GM12878 (cell line): ENCODE data around the gene ADPRHL1.
"Not testable (repeated sequence)": the region's sequence is repeated elsewhere in the genome, so short reads cannot be mapped to it uniquely, and the experiment has no call there.

Experiments
- CBX5 ChIP-seq: sonication (generic); IDR thresholded peaks from 2 replicates; pipeline ENCODE4 v1.6.1; 2016; ENCODE audit warnings: low read depth, moderate library complexity, mild to moderate bottlenecking, inconsistent platforms
- CREM ChIP-seq: IDR thresholded peaks from 2 replicates; pipeline ENCODE4 v1.6.1; 2014; ENCODE audit warnings: antibody characterized with exemption, low read depth
- ETV6 ChIP-seq, 2 experiments: fragments of 450-650 bp in 1 of 2; IDR thresholded peaks in 1 of 2; conservative IDR thresholded peaks in 1 of 2; 2 replicates each; pipeline ENCODE4 v1.6.1; 2014; ENCODE audit warnings: antibody characterized with exemption in 1 of 2, borderline replicate concordance in 1 of 2, low read depth in 1 of 2, mild to moderate bottlenecking in 1 of 2, moderate library complexity in 1 of 2
- EZH2 ChIP-seq: IDR thresholded peaks from 2 replicates; pipeline ENCODE4 v1.6.1; 2012; ENCODE audit warnings: low read depth, mild to moderate bottlenecking, control low read depth, inconsistent platforms, low read length, borderline replicate concordance; ENCODE audit not compliant: control insufficient read depth
- GATAD2B ChIP-seq: fragments of 450-650 bp; conservative IDR thresholded peaks from 2 replicates; pipeline ENCODE4 v1.6.1; 2017; ENCODE audit warnings: low read depth, mild to moderate bottlenecking, moderate library complexity
- NFXL1 ChIP-seq: fragments of 450-650 bp; IDR thresholded peaks from 2 replicates; pipeline ENCODE4 v1.6.1; 2017; ENCODE audit warnings: antibody characterized with exemption, mild to moderate bottlenecking, borderline replicate concordance
- NFYA ChIP-seq: IDR thresholded peaks from 2 replicates; pipeline ENCODE4 v1.6.1; 2011; ENCODE audit warnings: low read depth, mild to moderate bottlenecking, low read length, improper control_type of control experiment, borderline replicate concordance
- POLR2A ChIP-seq: IDR thresholded peaks from 2 replicates; pipeline ENCODE4 v1.6.1; 2011; ENCODE audit warnings: low read depth, mild to moderate bottlenecking, low read length
- SUZ12 ChIP-seq: fragments of 200-600 bp; sonication (generic); IDR thresholded peaks from one replicate; pipeline ENCODE4 v1.6.1; 2018; ENCODE audit warnings: antibody characterized with exemption, mild to moderate bottlenecking; ENCODE audit not compliant: unreplicated experiment
- ZNF274 ChIP-seq: IDR thresholded peaks from one replicate; pipeline ENCODE4 v1.8.0; 2011; ENCODE audit not compliant: insufficient read length, insufficient read depth
- ZZZ3 ChIP-seq: IDR thresholded peaks from 2 replicates; pipeline ENCODE4 v1.6.1; 2011; ENCODE audit warnings: low read depth; ENCODE audit not compliant: control insufficient read depth, insufficient read length
- TF ChIP-seq, protein P1 (sequence below), 3 experiments: IDR thresholded peaks in 2 of 3; conservative IDR thresholded peaks in 1 of 3; 2 replicates each; pipeline ENCODE4 v1.5.1; 2011; ENCODE audit warnings: low read depth in 3 of 3, low read length in 3 of 3, mild to moderate bottlenecking in 3 of 3, control low read depth in 2 of 3, moderate library complexity in 2 of 3, inconsistent platforms in 1 of 3, mixed read lengths in 1 of 3; ENCODE audit not compliant: control insufficient read depth in 2 of 3, insufficient read depth in 1 of 3; ENCODE audit errors: extremely low read depth in 1 of 3
- TF ChIP-seq, protein P2 (sequence below): fragments of 450-650 bp; IDR thresholded peaks from 2 replicates; pipeline ENCODE4 v1.6.1; 2017; ENCODE audit warnings: low read depth, mild to moderate bottlenecking, moderate library complexity

DNA sequence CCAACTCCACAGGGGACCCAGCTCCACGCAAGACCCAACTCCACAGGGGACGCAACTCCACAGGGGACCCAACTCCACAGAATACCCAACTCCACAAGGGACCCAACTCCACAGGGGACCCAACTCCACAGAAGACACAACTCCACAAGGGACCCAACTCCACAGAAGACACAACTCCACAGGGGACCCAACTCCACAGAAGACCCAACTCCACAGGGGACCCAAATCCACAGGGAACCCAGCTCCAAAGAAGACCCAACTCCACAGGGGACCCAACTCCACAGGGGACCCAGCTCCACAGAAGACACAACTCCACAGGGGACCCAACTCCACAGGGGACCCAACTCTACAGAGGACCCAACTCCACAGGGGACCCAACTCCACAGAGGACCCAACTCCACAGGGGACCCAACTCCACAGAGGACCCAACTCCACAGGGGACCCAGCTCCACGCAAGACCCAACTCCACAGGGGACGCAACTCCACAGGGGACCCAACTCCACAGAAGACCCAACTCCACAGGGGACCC lies 17.4 kb upstream of the ADPRHL1 start:
- TF ChIP-seq, protein P1, sequence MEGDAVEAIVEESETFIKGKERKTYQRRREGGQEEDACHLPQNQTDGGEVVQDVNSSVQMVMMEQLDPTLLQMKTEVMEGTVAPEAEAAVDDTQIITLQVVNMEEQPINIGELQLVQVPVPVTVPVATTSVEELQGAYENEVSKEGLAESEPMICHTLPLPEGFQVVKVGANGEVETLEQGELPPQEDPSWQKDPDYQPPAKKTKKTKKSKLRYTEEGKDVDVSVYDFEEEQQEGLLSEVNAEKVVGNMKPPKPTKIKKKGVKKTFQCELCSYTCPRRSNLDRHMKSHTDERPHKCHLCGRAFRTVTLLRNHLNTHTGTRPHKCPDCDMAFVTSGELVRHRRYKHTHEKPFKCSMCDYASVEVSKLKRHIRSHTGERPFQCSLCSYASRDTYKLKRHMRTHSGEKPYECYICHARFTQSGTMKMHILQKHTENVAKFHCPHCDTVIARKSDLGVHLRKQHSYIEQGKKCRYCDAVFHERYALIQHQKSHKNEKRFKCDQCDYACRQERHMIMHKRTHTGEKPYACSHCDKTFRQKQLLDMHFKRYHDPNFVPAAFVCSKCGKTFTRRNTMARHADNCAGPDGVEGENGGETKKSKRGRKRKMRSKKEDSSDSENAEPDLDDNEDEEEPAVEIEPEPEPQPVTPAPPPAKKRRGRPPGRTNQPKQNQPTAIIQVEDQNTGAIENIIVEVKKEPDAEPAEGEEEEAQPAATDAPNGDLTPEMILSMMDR (IDR thresholded peaks at IDR 0.05 in 2 of 3, conservative IDR thresholded peaks at IDR 0.05 in 1 of 3; ENCODE audit: control insufficient read depth in 2 of 3, extremely low read depth in 1 of 3, insufficient read depth in 1 of 3, low read depth in 3 of 3, low read length in 3 of 3): not testable (repeated sequence)
- TF ChIP-seq ZZZ3; EZH2; ZNF274; SUZ12; POLR2A; CBX5; GATAD2B; NFYA; ETV6 (conservative IDR thresholded peaks at IDR 0.05 in 1 of 2, IDR thresholded peaks at IDR 0.05 in 1 of 2; ENCODE audit: borderline replicate concordance in 1 of 2, low read depth in 1 of 2); CREM; NFXL1: not testable (repeated sequence)
- TF ChIP-seq, protein P2, sequence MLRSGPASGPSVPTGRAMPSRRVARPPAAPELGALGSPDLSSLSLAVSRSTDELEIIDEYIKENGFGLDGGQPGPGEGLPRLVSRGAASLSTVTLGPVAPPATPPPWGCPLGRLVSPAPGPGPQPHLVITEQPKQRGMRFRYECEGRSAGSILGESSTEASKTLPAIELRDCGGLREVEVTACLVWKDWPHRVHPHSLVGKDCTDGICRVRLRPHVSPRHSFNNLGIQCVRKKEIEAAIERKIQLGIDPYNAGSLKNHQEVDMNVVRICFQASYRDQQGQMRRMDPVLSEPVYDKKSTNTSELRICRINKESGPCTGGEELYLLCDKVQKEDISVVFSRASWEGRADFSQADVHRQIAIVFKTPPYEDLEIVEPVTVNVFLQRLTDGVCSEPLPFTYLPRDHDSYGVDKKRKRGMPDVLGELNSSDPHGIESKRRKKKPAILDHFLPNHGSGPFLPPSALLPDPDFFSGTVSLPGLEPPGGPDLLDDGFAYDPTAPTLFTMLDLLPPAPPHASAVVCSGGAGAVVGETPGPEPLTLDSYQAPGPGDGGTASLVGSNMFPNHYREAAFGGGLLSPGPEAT: not testable (repeated sequence)
